ENCODE data around the gene HBQ1.
"Not testable (repeated sequence)": the region's sequence is repeated elsewhere in the genome, so short reads cannot be mapped to it uniquely, and the experiment has no call there.

HBQ1 gene

GRCh38 chr16:211631-212180 is 31.4 kb downstream of the HBQ1 start:
- DNase-seq (ENCODE audit: low spot score): not testable (repeated sequence)

DNA sequence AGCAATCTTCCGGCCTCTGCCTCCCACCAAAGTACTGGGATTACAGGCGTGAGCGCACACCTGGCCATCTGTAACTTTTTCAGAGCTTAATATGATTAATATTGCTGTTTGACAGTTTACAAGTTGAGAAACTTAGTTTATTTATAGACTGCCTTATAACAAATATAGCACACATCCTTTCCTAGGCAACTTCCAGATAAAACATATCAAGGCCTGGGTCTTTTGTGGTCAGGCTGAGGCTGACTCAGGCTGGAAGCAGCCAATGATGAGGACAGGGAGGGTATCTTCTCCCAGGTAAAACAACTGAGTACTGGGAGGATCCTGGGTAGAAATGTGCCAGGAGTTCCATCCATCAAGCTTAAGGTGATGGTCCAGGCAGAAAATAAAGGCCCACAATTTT is 32.7 kb downstream of the HBQ1 start:
- no peak for DNase-seq (ENCODE audit: low spot score)

DNA sequence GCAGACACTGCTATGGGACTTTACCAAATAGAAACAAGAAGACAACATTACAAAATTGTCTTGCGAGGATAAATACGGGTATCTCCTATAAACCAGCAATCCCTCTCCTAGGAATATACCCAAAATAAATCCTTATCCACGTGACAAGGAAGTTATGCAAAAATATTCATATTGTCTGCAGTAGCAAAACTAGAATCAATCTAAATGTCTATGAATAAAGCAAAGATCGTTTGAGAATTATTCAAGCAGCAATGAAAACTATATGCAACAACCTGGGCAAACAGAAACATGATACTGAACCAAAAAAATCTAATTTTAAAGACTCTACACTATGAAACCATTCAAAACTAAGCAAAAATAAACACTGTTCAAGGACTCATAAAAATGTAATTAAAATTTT is 39.8 kb downstream of the HBQ1 start:
- DNase-seq (ENCODE audit: low spot score): no peak

DNA sequence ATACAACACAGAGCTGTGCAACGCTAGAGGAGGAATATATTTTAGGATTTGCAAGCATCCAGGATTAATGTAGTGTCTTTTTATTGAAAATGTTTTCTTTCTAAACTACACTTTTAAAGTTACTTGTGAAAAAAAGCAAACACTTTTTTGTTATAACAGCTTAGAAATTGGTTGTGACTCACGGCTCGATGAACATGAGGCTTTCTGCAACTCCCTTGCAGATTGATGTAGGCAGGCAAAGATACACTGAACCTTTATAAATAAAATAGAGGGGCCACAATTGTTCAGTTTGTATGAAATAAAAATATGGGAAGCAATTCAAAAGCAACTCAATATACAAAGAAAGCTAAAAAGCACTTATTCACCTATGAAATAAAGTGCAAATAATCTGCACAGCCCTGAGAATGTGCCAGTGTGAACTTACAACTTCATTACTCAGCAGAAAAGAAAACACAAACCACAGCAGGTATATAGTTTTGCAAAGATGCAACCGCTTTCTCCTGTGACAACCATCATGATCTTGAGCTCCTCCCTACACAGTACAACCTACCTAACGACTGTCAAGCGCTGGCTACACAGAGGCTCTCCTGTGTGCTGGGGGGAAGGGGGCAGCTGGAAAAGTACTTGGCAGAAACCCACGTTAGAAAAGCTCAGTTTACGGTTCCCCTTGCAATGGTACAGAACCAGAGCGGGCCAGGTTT is 48.0 kb downstream of the HBQ1 start:
- peak; percentile 10 for DNase-seq (ENCODE audit: low spot score)

- peak; percentile 89 for DNase-seq (ENCODE audit: low spot score)
Observed at GRCh38 chr16:228852-229730, 48.8 kb downstream of the HBQ1 start, which contains the start of gene LUC7L. LUC7L (minus strand) TSS chr16:229449; CDS start chr16:229339, 110 bp downstream.

DNA sequence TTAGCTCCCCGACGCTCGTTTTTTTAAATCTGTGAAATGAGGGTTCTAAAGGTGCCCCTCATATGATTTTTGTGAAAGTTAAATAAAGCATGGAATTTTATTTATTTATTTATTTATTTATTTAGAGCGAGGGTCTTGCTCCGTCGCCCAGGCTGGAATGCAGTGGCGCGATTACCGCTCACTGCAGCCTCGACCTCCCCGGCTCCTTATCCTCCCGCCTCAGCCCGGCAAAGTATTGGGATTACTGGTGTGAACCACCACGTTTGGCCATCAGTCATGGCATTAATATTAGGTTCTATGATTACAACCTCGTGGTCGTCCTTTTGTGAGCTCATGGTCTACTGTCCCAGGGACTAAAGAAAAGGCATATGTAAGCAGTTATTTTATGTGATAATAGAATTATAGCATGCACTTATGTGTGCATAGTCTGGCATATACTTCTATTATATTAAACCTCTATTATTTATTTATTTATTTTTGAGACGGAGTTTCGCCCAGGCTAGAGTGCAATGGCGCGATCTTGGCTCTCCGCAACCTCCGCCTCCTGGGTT is 49.5 kb downstream of the HBQ1 start:
- no peak for DNase-seq (ENCODE audit: low spot score)

DNA sequence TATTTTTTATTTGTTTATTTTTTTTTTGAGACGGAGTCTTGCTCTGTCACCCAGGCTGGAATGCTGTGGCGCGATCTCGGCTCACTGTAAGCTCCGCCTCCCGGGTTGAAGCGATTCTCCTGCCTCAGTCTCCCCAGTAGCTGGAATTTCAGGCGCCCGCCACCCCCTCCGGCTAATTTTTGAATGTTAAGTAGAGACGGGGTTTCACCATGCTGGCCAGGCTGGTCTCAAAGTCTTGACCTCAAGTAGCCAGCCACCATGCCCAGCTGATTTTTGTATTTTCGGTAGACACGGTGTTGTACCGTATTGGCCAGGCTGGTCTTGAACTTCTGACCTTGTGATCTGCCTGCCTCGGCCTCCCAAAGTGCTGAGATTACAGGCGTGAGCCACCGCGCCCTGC is 50.1 kb downstream of the HBQ1 start:
- DNase-seq (ENCODE audit: low spot score): not testable (repeated sequence)
